HEK293 (cell line): ENCODE measurements around the gene RASSF9.

Experiments
- AEBP2 ChIP-seq: fragments of 450-650 bp; formaldehyde crosslinking; IDR thresholded peaks from 2 replicates; pipeline ENCODE4 v1.5.1; 2016; ENCODE audit warnings: missing biosample characterization, missing genetic modification characterization, borderline replicate concordance
- FEZF1 ChIP-seq: fragments of 450-650 bp; formaldehyde crosslinking; IDR thresholded peaks from 2 replicates; pipeline ENCODE4 v1.5.1; 2016; ENCODE audit warnings: missing biosample characterization, missing genetic modification characterization
- GLIS1 ChIP-seq: fragments of 450-650 bp; formaldehyde crosslinking; IDR thresholded peaks from 2 replicates; pipeline ENCODE4 v1.5.1; 2016; ENCODE audit warnings: missing biosample characterization, missing genetic modification characterization
- GLIS2 ChIP-seq: fragments of 450-650 bp; formaldehyde crosslinking; IDR thresholded peaks from 2 replicates; pipeline ENCODE4 v1.5.1; 2016; ENCODE audit warnings: missing biosample characterization, missing genetic modification characterization
- KLF17 ChIP-seq: fragments of 450-650 bp; formaldehyde crosslinking; IDR thresholded peaks from 2 replicates; pipeline ENCODE4 v1.5.1; 2016; ENCODE audit warnings: missing biosample characterization, missing genetic modification characterization
- PRDM4 ChIP-seq: fragments of 450-650 bp; formaldehyde crosslinking; IDR thresholded peaks from 2 replicates; pipeline ENCODE4 v1.5.1; 2017; ENCODE audit warnings: missing biosample characterization, missing genetic modification characterization
- REPIN1 ChIP-seq: fragments of 450-650 bp; formaldehyde crosslinking; IDR thresholded peaks from 2 replicates; pipeline ENCODE4 v1.5.1; 2017; ENCODE audit warnings: missing biosample characterization, missing genetic modification characterization, low read depth
- SP2 ChIP-seq: fragments of 450-650 bp; formaldehyde crosslinking; IDR thresholded peaks from 2 replicates; pipeline ENCODE4 v1.5.1; 2016; ENCODE audit warnings: missing biosample characterization, missing genetic modification characterization
- YY1 ChIP-seq: fragments of 450-650 bp; formaldehyde crosslinking; IDR thresholded peaks from 2 replicates; pipeline ENCODE4 v1.5.1; 2018; ENCODE audit warnings: missing biosample characterization, missing genetic modification characterization
- ZBTB49 ChIP-seq: fragments of 450-650 bp; formaldehyde crosslinking; IDR thresholded peaks from 2 replicates; pipeline ENCODE4 v1.5.1; 2016; ENCODE audit warnings: missing biosample characterization, missing genetic modification characterization, low read depth
- ZBTB8A ChIP-seq: fragments of 450-650 bp; formaldehyde crosslinking; IDR thresholded peaks from 2 replicates; pipeline ENCODE4 v1.5.1; 2016; ENCODE audit warnings: missing biosample characterization, missing genetic modification characterization
- ZFP3 ChIP-seq: fragments of 450-650 bp; formaldehyde crosslinking; IDR thresholded peaks from 2 replicates; pipeline ENCODE4 v1.5.1; 2016; ENCODE audit warnings: low read depth, missing biosample characterization, missing genetic modification characterization
- ZNF138 ChIP-seq: fragments of 450-650 bp; formaldehyde crosslinking; IDR thresholded peaks from 2 replicates; pipeline ENCODE4 v1.5.1; 2016; ENCODE audit warnings: missing biosample characterization, missing genetic modification characterization, borderline replicate concordance
- ZNF157 ChIP-seq: fragments of 450-650 bp; formaldehyde crosslinking; IDR thresholded peaks from 2 replicates; pipeline ENCODE4 v1.5.1; 2016; ENCODE audit warnings: missing biosample characterization, missing genetic modification characterization
- ZNF184 ChIP-seq: fragments of 450-650 bp; IDR thresholded peaks from 2 replicates; pipeline ENCODE4 v1.5.1; 2018; ENCODE audit warnings: missing biosample characterization, mild to moderate bottlenecking, missing genetic modification characterization
- ZNF202 ChIP-seq: fragments of 450-650 bp; formaldehyde crosslinking; IDR thresholded peaks from 2 replicates; pipeline ENCODE4 v1.5.1; 2016; ENCODE audit warnings: missing biosample characterization, missing genetic modification characterization, borderline replicate concordance
- ZNF214 ChIP-seq: fragments of 450-650 bp; formaldehyde crosslinking; IDR thresholded peaks from 2 replicates; pipeline ENCODE4 v1.5.1; 2017; ENCODE audit warnings: missing biosample characterization, mild to moderate bottlenecking, missing genetic modification characterization, borderline replicate concordance
- ZNF394 ChIP-seq: fragments of 450-650 bp; formaldehyde crosslinking; IDR thresholded peaks from 2 replicates; pipeline ENCODE4 v1.5.1; 2016; ENCODE audit warnings: missing biosample characterization, missing genetic modification characterization, mild to moderate bottlenecking, moderate library complexity, borderline replicate concordance
- ZNF518A ChIP-seq: fragments of 450-650 bp; formaldehyde crosslinking; conservative IDR thresholded peaks from 2 replicates; pipeline ENCODE4 v1.5.1; 2016; ENCODE audit warnings: low read depth, missing biosample characterization, missing genetic modification characterization
- ZNF530 ChIP-seq: fragments of 450-650 bp; formaldehyde crosslinking; IDR thresholded peaks from 2 replicates; pipeline ENCODE4 v1.5.1; 2016; ENCODE audit warnings: low read depth, missing biosample characterization, missing genetic modification characterization
- ZNF558 ChIP-seq: fragments of 450-650 bp; formaldehyde crosslinking; IDR thresholded peaks from 2 replicates; pipeline ENCODE4 v1.5.1; 2016; ENCODE audit warnings: missing biosample characterization, missing genetic modification characterization
- ZNF580 ChIP-seq: fragments of 450-650 bp; formaldehyde crosslinking; IDR thresholded peaks from 2 replicates; pipeline ENCODE4 v1.5.1; 2016; ENCODE audit warnings: missing biosample characterization, missing genetic modification characterization
- ZNF639 ChIP-seq: fragments of 450-650 bp; formaldehyde crosslinking; IDR thresholded peaks from 2 replicates; pipeline ENCODE4 v1.5.1; 2016; ENCODE audit warnings: missing biosample characterization, missing genetic modification characterization
- ZNF843 ChIP-seq: fragments of 450-650 bp; formaldehyde crosslinking; IDR thresholded peaks from 2 replicates; pipeline ENCODE4 v1.5.1; 2016; ENCODE audit warnings: missing biosample characterization, missing genetic modification characterization
- ZSCAN18 ChIP-seq: fragments of 450-650 bp; formaldehyde crosslinking; IDR thresholded peaks from 2 replicates; pipeline ENCODE4 v1.5.1; 2016; ENCODE audit warnings: missing biosample characterization, missing genetic modification characterization

RASSF9 gene

GRCh38 chr12:85833579-85833978 lies 2.6 kb downstream of the RASSF9 start (continued):
- TF ChIP-seq ZNF518A (tag by site-specific recombination) (no peak), ZNF558 (tag by site-specific recombination) (no peak), ZSCAN18 (no peak), ZNF184 (tag by site-specific recombination) (no peak), ZNF138 (tag by site-specific recombination) (no peak), KLF17 (tag by site-specific recombination) (no peak), REPIN1 (tag by site-specific recombination) (0 out of 2 replicates have a peak, but pooled peaks have one; percentile 46), ZNF214 (no peak), ZNF580 (tag by site-specific recombination) (no peak), GLIS2 (tag by site-specific recombination) (no peak), ZNF530 (tag by site-specific recombination) (no peak), GLIS1 (tag by site-specific recombination) (no peak), AEBP2 (tag by site-specific recombination) (no peak), ZNF639 (tag by site-specific recombination) (no peak), ZBTB8A (tag by site-specific recombination) (no peak), ZNF843 (peak; percentile 88), ZNF202 (tag by site-specific recombination) (no peak), SP2 (tag by site-specific recombination) (no peak), YY1 (tag by site-specific recombination) (no peak), ZNF394 (tag by site-specific recombination) (no peak), PRDM4 (tag by site-specific recombination) (no peak), ZBTB49 (tag by site-specific recombination) (no peak), ZFP3 (tag by site-specific recombination) (no peak), ZNF157 (tag by site-specific recombination) (no peak), FEZF1 (tag by site-specific recombination) (peak; percentile 40; the same call in 1 of the 2 replicates)
